Measurements from ENCODE around the gene ANOS1. TPM values are rescaled to one million over a fixed set of nuclear protein-coding genes. Genes with fewer than 3 reads are reported as not detected.
"Not testable (repeated sequence)": the region's sequence is repeated elsewhere in the genome, so short reads cannot be mapped to it uniquely, and the experiment has no call there.

ANOS1 gene
- total RNA-seq, 1 experiment from 2014 or later, result 24.8 TPM

DNA sequence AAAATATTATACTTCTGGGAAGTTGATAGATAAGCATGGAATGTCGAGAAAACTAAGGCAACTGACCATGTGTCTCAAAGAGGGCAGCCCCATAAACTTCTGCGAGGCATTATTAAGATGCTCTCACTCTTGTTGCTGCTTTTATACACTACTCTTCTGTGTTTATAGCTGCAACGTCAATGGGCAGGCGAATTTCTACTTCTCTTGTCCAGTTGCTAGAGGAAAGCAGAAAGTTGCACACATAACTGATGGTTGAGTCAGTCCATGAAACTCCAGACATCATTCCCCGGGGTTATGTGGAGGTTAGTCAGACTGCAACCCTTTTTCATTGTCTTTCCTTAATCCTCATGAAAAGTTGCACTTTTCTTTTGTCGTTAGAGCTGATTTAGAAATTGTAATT, 227.5 kb downstream of the ANOS1 start:
- CTCF ChIA-PET, result no interaction called here
- no peak for TF ChIP-seq IRF1 (CRISPR knock-in tag; IDR thresholded peaks at IDR 0.05)
- TF ChIP-seq PREB (CRISPR knock-in tag; IDR thresholded peaks at IDR 0.05; ENCODE audit: borderline replicate concordance), result no peak
- Mint-ChIP-seq H3K4me3 (no peak overlapping the region), H3K36me3 (no peaks in the 10 kb centered on the region), H3K9me3 (no peaks in the 10 kb centered on the region), H3K27ac (no peak overlapping the region), H3K4me1 (peaks cover 19% of the 10 kb centered on the region), H3K27me3 (ENCODE audit: low read depth) (no peaks in the 10 kb centered on the region)
- DNase-seq (ENCODE audit: low spot score) (no peak), ATAC-seq (no peak)
- POLR2A ChIA-PET, result no interaction called here

DNA sequence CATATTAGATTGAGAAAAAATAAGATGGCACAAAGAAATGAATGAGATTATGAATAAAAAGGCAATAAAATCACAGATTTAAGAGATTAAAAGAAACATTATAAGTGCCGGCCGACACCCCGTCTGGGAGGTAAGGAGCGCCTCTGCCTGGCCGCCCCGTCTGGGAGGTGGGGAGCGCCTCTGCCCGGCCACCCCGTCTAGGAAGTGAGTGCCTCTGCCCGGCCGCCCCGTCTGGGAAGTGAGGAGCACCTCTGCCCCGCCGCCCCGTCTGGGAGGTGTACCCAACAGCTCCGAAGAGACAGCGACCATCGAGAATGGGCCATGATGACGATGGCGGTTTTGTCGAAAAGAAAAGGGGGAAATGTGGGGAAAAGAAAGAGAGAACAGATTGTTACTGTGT, 229.8 kb downstream of the ANOS1 start:
- H3K27ac Mint-ChIP-seq; H3K9me3 Mint-ChIP-seq; H3K27me3 Mint-ChIP-seq (ENCODE audit: low read depth); H3K4me1 Mint-ChIP-seq; ATAC-seq; DNase-seq (ENCODE audit: low spot score); H3K36me3 Mint-ChIP-seq; POLR2A ChIA-PET; H3K4me3 Mint-ChIP-seq; CTCF ChIA-PET: not testable (repeated sequence)

- CTCF ChIA-PET, result no interaction called here
- no peaks in the 10 kb centered on the region for H3K27me3 Mint-ChIP-seq (ENCODE audit: low read depth)
- no peaks in the 10 kb centered on the region for H3K4me1 Mint-ChIP-seq
- no peak overlapping the region for H3K4me3 Mint-ChIP-seq
- no peaks in the 10 kb centered on the region for H3K9me3 Mint-ChIP-seq
- DNase-seq (ENCODE audit: low spot score) (no peak), ATAC-seq (no peak)
- no peaks in the 10 kb centered on the region for H3K36me3 Mint-ChIP-seq
- no peak overlapping the region for H3K27ac Mint-ChIP-seq
- POLR2A ChIA-PET, result no interaction called here
- TF ChIP-seq, protein P1, sequence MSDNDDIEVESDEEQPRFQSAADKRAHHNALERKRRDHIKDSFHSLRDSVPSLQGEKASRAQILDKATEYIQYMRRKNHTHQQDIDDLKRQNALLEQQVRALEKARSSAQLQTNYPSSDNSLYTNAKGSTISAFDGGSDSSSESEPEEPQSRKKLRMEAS (CRISPR knock-in tag; IDR thresholded peaks at IDR 0.05), result no peak
- TF ChIP-seq ZNF423 (CRISPR knock-in tag; IDR thresholded peaks at IDR 0.05), result no peak
- no peak for TF ChIP-seq NFATC4 (CRISPR knock-in tag; IDR thresholded peaks at IDR 0.05)
- no peak for TF ChIP-seq TP53 (CRISPR knock-in tag; IDR thresholded peaks at IDR 0.05)
- TF ChIP-seq, protein P2, sequence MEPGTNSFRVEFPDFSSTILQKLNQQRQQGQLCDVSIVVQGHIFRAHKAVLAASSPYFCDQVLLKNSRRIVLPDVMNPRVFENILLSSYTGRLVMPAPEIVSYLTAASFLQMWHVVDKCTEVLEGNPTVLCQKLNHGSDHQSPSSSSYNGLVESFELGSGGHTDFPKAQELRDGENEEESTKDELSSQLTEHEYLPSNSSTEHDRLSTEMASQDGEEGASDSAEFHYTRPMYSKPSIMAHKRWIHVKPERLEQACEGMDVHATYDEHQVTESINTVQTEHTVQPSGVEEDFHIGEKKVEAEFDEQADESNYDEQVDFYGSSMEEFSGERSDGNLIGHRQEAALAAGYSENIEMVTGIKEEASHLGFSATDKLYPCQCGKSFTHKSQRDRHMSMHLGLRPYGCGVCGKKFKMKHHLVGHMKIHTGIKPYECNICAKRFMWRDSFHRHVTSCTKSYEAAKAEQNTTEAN (CRISPR knock-in tag; IDR thresholded peaks at IDR 0.05), result no peak
- no peak for TF ChIP-seq JAZF1 (CRISPR knock-in tag; IDR thresholded peaks at IDR 0.05)
- no peak for TF ChIP-seq CBFB (CRISPR knock-in tag; IDR thresholded peaks at IDR 0.05; ENCODE audit: low read depth)
- no peak for TF ChIP-seq FOXP1 (CRISPR knock-in tag; IDR thresholded peaks at IDR 0.05; ENCODE audit: borderline replicate concordance)
- no peak for TF ChIP-seq CTCF (IDR thresholded peaks at IDR 0.05)
- TF ChIP-seq, protein P3, sequence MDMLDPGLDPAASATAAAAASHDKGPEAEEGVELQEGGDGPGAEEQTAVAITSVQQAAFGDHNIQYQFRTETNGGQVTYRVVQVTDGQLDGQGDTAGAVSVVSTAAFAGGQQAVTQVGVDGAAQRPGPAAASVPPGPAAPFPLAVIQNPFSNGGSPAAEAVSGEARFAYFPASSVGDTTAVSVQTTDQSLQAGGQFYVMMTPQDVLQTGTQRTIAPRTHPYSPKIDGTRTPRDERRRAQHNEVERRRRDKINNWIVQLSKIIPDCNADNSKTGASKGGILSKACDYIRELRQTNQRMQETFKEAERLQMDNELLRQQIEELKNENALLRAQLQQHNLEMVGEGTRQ (CRISPR knock-in tag; IDR thresholded peaks at IDR 0.05), result no peak
- TF ChIP-seq ZNF138 (CRISPR knock-in tag; conservative IDR thresholded peaks at IDR 0.05), result no peak
- TF ChIP-seq JUN (CRISPR knock-in tag; IDR thresholded peaks at IDR 0.05), result no peak
- TF ChIP-seq ZNF416 (CRISPR knock-in tag; IDR thresholded peaks at IDR 0.05), result no peak
- no peak for TF ChIP-seq ZBTB21 (CRISPR knock-in tag; IDR thresholded peaks at IDR 0.05; ENCODE audit: borderline replicate concordance)
- no peak for TF ChIP-seq E2F5 (CRISPR knock-in tag; IDR thresholded peaks at IDR 0.05)
- TF ChIP-seq, protein P4, sequence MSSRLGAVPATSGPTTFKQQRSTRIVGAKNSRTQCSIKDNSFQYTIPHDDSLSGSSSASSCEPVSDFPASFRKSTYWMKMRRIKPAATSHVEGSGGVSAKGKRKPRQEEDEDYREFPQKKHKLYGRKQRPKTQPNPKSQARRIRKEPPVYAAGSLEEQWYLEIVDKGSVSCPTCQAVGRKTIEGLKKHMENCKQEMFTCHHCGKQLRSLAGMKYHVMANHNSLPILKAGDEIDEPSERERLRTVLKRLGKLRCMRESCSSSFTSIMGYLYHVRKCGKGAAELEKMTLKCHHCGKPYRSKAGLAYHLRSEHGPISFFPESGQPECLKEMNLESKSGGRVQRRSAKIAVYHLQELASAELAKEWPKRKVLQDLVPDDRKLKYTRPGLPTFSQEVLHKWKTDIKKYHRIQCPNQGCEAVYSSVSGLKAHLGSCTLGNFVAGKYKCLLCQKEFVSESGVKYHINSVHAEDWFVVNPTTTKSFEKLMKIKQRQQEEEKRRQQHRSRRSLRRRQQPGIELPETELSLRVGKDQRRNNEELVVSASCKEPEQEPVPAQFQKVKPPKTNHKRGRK (CRISPR knock-in tag; IDR thresholded peaks at IDR 0.05; ENCODE audit: borderline replicate concordance), result no peak
- TF ChIP-seq NFE2L1 (CRISPR knock-in tag; IDR thresholded peaks at IDR 0.05), result no peak
- no peak for TF ChIP-seq ATF6 (CRISPR knock-in tag; IDR thresholded peaks at IDR 0.05)
Measured at GRCh38 chrX:8500203-8500602, 231.7 kb downstream of the ANOS1 start.

DNA sequence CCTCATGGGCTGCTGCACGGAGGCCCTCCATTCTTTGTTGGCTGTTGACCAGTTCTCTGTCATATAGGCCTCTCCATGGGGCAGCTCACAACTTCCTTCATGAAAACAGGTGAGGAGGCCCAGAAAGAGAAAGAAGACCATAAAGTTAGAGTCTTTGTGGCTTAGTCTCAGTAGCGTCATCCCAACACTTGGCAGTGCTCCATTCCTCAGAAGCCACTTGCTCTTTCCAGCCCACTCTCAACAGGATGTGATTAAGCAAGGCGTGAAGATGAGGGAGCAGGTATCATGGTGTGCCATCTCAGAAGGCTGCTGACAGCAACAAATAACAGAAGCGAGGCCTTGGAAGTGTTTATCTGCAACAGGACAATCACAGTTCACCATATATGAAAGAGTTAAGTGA, 236.9 kb downstream of the ANOS1 start:
- ATAC-seq; H3K4me1 Mint-ChIP-seq; H3K36me3 Mint-ChIP-seq; H3K9me3 Mint-ChIP-seq; H3K27ac Mint-ChIP-seq; CTCF ChIA-PET; H3K4me3 Mint-ChIP-seq; DNase-seq (ENCODE audit: low spot score); H3K27me3 Mint-ChIP-seq (ENCODE audit: low read depth); POLR2A ChIA-PET: not testable (repeated sequence)
